Fibroblast of villous mesenchyme (primary cell): ENCODE data around the gene PTPN18. TPM values are rescaled to one million over a fixed set of nuclear protein-coding genes. Genes with fewer than 3 reads are reported as not detected.

Source experiments
- DNase-seq: peaks from one replicate; pipeline ENCODE4 v3.0.0-alpha.2; 2010; ENCODE audit warnings: low read depth
- H3K4me3 ChIP-seq: 2 replicates; pipeline ENCODE4 v1.5.1; 2011; ENCODE audit warnings: low read depth, mild to moderate bottlenecking, low read length
- total RNA-seq: library from RNA; depleted of rRNA; stranded (reverse); fragments of >200 nt; gene quantifications from 2 replicates; pipeline ENCODE4 v1.2.3, GENCODE V29; 2012
- TF ChIP-seq, protein P1 (sequence below): IDR thresholded peaks from 2 replicates; pipeline ENCODE4 v1.5.1; 2012; ENCODE audit warnings: low read depth, mild to moderate bottlenecking, low read length; ENCODE audit not compliant: insufficient read depth

Gene PTPN18
- total RNA-seq, 1 donor = 17.7 TPM

DNA sequence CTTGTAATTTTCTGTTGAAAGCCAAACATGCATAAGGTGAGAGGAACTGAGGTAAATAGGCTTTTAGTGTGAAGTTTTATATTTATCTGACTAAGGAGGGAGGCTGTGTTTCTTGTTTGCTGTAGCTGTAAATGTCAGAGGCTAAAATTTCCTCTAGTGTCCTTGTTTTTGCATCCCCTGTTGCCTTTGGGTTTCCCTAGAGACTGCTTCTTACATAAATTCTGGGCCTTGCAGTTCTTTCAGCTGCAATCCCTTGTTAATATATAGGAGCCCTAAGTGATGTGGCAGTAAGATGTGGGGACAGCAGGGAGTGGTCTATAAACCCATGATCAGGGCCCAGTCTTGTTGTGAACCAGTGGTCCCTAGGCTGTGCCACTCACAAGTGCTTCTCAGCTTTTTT is 20.6 kb upstream of the PTPN18 start:
- H3K4me3 ChIP-seq = no peak overlapping the region
- no peak for DNase-seq
- TF ChIP-seq, protein P1, sequence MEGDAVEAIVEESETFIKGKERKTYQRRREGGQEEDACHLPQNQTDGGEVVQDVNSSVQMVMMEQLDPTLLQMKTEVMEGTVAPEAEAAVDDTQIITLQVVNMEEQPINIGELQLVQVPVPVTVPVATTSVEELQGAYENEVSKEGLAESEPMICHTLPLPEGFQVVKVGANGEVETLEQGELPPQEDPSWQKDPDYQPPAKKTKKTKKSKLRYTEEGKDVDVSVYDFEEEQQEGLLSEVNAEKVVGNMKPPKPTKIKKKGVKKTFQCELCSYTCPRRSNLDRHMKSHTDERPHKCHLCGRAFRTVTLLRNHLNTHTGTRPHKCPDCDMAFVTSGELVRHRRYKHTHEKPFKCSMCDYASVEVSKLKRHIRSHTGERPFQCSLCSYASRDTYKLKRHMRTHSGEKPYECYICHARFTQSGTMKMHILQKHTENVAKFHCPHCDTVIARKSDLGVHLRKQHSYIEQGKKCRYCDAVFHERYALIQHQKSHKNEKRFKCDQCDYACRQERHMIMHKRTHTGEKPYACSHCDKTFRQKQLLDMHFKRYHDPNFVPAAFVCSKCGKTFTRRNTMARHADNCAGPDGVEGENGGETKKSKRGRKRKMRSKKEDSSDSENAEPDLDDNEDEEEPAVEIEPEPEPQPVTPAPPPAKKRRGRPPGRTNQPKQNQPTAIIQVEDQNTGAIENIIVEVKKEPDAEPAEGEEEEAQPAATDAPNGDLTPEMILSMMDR = no peak

DNA sequence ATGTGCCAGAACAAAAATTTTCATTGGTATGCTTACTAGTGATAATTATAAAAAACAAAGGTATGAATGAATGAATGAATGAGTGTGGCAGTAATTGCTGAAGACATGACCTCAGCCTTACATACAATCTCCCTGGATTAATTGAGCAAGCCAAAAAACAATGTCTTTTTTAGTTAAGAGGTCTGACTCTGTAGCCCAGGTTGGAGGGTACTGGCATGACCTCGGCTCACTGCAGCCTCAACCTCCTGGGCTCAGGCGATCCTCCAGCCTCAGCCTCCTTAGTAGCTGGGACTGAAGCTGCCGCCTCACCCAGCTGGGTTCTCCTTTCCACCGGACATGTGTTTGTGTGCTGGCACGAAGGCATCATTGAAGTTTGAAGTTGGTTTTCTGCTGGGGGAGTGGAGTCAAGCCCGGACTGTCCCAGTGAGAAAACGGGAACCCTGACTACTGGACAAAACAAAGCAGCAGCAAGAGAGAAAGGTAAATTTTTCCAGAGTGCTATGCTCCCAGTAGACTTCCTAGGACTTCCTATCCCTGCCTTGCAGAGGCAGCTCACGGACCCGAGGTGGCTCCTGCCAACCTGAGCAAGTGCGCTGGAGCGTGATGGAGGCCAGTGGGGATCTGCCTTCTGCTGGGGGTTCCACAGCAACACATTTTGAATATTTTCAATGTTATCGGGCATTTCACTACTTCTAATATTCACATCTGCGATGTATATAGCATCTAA is 19.5 kb upstream of the PTPN18 start:
- no peak for DNase-seq
- TF ChIP-seq, protein P1 = no peak

DNA sequence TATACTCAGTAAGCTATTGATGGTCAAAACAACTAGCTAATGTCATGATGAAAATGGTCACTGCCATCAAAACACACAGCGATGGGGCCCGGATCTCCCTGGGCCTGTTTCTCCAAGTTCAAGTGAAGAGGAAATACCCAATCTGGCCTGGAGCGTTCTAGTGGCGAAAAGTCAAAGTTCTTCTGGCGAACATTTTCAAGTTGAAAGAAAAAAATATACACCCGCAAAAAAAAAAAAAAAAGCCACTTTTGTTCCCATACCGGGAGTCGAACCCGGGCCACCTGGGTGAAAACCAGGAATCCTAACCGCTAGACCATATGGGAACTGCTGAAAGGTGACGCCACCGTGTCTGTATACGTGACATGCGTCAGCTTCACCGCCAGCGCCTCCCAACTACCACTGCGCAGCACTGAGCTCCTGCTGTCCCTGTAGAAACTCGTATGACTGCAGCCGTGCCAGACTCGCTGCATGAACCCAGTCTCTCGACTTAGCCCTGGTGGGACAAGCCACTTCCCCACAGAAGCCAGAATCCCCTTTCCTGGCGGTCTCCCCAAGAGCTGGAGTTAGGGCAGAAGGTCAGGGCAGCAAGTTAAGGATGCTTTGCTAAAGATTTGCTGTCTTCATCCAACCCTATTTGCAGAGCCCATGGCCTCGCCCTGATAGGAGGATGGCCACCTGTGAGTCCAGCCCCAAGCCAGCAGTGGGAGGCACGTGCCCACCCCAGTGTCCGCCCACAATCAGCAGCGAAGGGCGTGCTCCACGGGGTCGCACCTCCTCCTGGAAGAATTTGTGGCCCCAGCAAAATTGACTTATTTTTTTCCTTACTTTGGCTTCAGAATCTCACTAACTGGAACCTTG is 18.8 kb upstream of the PTPN18 start:
- H3K4me3 ChIP-seq = peak overlapping the region; percentile 62
- peak; percentile 84 for DNase-seq
- TF ChIP-seq, protein P1 = no peak

More for the DNA sequence above, 19.5 kb upstream of the PTPN18 start:
- no peak overlapping the region for H3K4me3 ChIP-seq

DNA sequence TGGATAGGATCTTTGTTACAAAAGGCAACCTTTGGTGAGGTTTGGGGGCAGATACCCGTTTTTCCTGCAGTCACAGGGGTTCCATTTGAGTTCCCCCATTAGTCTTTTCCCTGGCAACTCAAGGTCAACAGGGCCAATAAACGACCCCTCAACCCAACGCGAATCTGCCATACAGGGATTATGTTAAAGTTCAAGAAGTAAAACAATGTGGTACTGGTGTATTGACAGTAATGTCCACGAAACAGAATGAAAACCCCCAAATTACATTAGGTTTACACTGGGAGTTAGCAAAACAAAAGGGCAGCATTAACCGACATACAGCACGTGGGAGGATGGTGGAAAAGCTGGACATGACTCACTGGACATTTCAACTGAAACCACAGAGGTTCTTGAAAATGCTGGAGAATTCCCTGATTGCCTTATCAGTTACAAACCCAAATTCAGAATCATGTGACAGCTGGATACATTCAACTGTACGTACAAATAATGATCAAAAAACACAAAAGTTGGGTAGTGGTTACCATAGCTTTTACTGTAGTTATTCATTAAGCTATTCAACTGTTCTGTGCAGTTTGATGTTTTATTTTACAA is 18.0 kb upstream of the PTPN18 start:
- H3K4me3 ChIP-seq = peak overlapping the region; percentile 62
- peak; percentile 70 for DNase-seq

DNA sequence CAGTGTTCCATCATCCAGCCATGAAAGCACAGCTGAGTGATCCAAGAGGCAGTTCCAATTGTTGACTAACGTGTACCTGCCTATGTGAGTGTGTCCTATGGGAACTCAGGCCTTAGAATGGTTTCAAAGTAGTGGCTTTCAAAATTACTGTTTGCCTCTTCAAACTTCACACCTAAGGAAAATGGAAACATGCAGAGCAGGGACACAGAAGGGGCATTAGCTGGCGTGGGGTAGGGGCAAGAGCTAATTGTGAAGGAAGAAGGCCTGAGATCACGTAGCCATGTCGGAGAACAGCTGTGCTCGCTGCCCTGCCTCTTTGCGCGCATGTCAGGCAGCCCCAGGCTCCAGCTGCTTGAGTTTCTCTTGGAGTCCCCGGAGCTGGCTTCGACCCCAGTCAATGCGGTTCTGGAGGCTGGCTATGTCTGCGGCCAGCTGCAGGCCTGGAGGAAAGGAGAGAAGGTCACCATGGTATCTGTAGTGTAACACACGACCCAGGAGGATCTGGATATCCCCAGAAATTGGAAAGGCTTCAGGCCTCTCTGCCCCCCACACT is 17.0 kb upstream of the PTPN18 start:
- no peak overlapping the region for H3K4me3 ChIP-seq
- TF ChIP-seq, protein P1 = no peak
- no peak for DNase-seq

More for the DNA sequence above, 18.0 kb upstream of the PTPN18 start:
- TF ChIP-seq, protein P1 = no peak

DNA sequence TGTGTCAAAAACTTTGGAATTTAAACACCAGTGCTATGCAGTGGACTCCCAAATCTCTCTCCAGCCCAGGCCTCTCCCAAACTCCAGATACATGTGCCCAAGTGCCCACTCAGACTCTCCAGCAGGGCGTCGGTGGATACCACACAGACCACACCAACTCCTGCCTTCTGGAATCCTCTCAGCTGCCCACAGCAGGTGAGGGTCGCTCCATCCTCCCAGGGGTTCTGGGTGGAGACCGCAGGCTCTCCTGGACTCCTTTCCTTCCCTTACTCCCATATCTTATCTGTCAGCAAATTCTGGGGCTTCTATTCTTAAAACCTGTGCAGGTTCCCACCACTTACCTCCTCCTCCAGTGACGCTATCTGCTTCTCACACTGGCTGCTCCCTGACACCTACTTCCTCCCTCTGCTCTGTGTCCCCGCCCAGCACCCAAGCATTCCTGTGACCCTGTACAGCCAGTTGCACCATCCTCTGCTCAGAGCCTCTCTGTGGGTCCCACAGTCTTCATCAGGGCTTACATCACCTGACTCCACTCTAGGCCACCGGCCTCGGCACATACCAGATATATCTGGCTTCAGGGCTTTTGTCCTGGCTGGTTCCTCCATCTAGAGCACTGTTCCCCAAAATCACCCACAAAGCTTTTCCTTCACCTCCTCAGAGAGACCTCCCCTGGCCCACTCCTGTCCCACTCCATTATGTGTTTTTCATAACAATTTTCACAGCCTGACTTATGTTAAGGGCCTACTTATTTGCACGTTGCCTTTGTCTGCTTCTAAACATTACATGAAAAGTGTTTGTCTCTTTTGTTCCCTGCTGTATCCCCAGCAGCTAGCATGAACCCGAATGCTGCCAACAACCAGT is 15.7 kb upstream of the PTPN18 start:
- DNase-seq = no peak
- TF ChIP-seq, protein P1 = no peak
- no peak overlapping the region for H3K4me3 ChIP-seq
